ENCODE data around the gene ATP5PD.
A peak's percentile ranks its signal among the peaks of the same experiment; 100 is the strongest.

ATP5PD gene

GRCh38 chr17:75033346-75034235 is 13.2 kb downstream of the ATP5PD start (continued):
- peak; percentile 98 for TF ChIP-seq IKZF3 (tag by site-specific recombination; IDR thresholded peaks at IDR 0.05)
- peak; percentile 84 for TF ChIP-seq ZNF324 (tag by site-specific recombination; IDR thresholded peaks at IDR 0.05)
- no peak for TF ChIP-seq ZNF248 (tag by site-specific recombination; IDR thresholded peaks at IDR 0.05)
- TF ChIP-seq ZNF692 (tag by site-specific recombination; IDR thresholded peaks at IDR 0.05) = peak; percentile 91
- peak; percentile 53; the same call in 1 of the 2 replicates for TF ChIP-seq ZNF366 (tag by site-specific recombination; conservative IDR thresholded peaks at IDR 0.05)
- TF ChIP-seq ZNF292 (tag by site-specific recombination; IDR thresholded peaks at IDR 0.05; ENCODE audit: borderline replicate concordance, low read depth) = no peak
- no peak for TF ChIP-seq RBAK (tag by site-specific recombination; IDR thresholded peaks at IDR 0.05)
- no peak for TF ChIP-seq SETDB1 (IDR thresholded peaks at IDR 0.05; ENCODE audit: insufficient read length, low read length)
- no peak for TF ChIP-seq ZNF513 (tag by site-specific recombination; IDR thresholded peaks at IDR 0.05)
- no peak for TF ChIP-seq SALL2 (tag by site-specific recombination; IDR thresholded peaks at IDR 0.05; ENCODE audit: borderline replicate concordance)
- no peak for TF ChIP-seq ZNF645 (tag by site-specific recombination; IDR thresholded peaks at IDR 0.05)
- peak; percentile 25; the same call in 1 of the 2 replicates for TF ChIP-seq ZFHX2 (tag by site-specific recombination; conservative IDR thresholded peaks at IDR 0.05)
- TF ChIP-seq ZNF184 (tag by site-specific recombination; IDR thresholded peaks at IDR 0.05) = peak; percentile 72
- peak; percentile 59; the same call in 1 of the 2 replicates for TF ChIP-seq TSHZ1 (tag by site-specific recombination; IDR thresholded peaks at IDR 0.05; ENCODE audit: borderline replicate concordance)
- peak; percentile 87 for TF ChIP-seq KLF16 (tag by site-specific recombination; IDR thresholded peaks at IDR 0.05)
- TF ChIP-seq ZBTB26 (tag by site-specific recombination; optimal IDR thresholded peaks at IDR 0.05) = peak; percentile 92
- TF ChIP-seq KLF7 (tag by site-specific recombination; IDR thresholded peaks at IDR 0.05; ENCODE audit: borderline replicate concordance) = no peak; the same call in 1 of the 2 replicates
- TF ChIP-seq ZNF629 (tag by site-specific recombination; IDR thresholded peaks at IDR 0.05) = peak; percentile 9; the same call in 1 of the 2 replicates
- TF ChIP-seq TRIM28 (IDR thresholded peaks at IDR 0.05; ENCODE audit: borderline replicate concordance, low read length) = peak; percentile 47; the same call in 1 of the 2 replicates
- TF ChIP-seq ZNF585B (tag by site-specific recombination; IDR thresholded peaks at IDR 0.05) = no peak
- peak; percentile 92 for TF ChIP-seq KLF10 (tag by site-specific recombination; IDR thresholded peaks at IDR 0.05)
- TF ChIP-seq ZNF335 (tag by site-specific recombination; conservative IDR thresholded peaks at IDR 0.05) = no peak; the same call in 1 of the 2 replicates
- no peak for TF ChIP-seq ZNF274 (IDR thresholded peaks at IDR 0.05; ENCODE audit: low read length)
- TF ChIP-seq ZNF274 (tag by site-specific recombination; IDR thresholded peaks at IDR 0.05; ENCODE audit: borderline replicate concordance) = no peak
- no peak for TF ChIP-seq ZNF701 (tag by site-specific recombination; IDR thresholded peaks at IDR 0.05)
- TF ChIP-seq ZNF501 (tag by site-specific recombination; IDR thresholded peaks at IDR 0.05) = peak; percentile 30; the same call in 1 of the 2 replicates
- peak; percentile 70 for TF ChIP-seq YY1 (tag by site-specific recombination; IDR thresholded peaks at IDR 0.05)
- TF ChIP-seq PRDM4 (tag by site-specific recombination; IDR thresholded peaks at IDR 0.05) = peak; percentile 46; the same call in 1 of the 2 replicates
